ENCODE results near the gene POGLUT2.

POGLUT2 gene

DNA sequence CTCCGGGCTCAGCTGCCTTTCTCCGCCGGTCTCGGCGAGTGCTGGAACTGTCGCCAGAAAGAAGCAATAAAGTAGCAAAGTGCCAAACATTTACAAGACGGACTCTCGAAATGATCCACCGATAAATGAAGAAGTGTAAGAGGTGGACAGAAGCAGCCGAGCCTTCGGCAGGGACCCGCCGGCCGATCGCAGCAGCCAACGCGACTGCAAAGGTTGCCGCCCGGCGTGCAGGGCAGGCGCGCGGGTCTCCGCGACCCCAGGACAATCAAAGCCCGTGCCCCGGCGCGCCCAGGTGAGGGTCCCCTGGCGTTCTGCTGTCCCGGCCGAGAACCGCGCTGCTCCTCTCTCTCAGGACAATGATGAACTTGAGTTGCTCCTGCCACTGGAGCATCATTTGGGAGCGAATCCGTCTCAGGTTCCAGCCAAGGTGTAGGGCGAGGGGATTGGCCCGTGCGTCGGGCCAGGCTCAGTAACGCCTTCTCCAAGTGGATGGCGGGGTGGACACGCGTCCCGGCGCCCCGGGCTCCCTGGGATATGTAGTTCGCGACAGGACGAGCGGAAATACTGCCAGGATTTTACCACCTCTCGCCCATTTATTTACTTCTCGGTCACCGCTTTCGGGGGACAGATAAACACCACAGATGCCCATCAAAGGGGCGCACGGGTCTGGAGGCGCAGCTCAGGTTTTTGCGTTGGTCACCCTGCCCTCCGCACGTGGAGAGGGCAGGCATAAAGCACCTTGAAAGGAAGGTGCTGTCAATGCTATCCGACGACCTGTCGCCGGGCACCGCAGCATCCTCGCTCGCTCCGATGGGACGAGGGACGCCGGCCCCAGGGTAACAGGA is at the start of gene POGLUT2, which contains the start of gene BIVM:
TSS of gene POGLUT2 (minus strand) at position 396 of the 845 bp plus-strand sequence. CDS start at position 90, 306 bp downstream.
TSS of gene BIVM (plus strand) at position 539 of the 845 bp plus-strand sequence. CDS start 8,149 bp downstream, outside the sequence.
- peak; percentile 89 for DNase-seq (ENCODE audit: low spot score)

DNA sequence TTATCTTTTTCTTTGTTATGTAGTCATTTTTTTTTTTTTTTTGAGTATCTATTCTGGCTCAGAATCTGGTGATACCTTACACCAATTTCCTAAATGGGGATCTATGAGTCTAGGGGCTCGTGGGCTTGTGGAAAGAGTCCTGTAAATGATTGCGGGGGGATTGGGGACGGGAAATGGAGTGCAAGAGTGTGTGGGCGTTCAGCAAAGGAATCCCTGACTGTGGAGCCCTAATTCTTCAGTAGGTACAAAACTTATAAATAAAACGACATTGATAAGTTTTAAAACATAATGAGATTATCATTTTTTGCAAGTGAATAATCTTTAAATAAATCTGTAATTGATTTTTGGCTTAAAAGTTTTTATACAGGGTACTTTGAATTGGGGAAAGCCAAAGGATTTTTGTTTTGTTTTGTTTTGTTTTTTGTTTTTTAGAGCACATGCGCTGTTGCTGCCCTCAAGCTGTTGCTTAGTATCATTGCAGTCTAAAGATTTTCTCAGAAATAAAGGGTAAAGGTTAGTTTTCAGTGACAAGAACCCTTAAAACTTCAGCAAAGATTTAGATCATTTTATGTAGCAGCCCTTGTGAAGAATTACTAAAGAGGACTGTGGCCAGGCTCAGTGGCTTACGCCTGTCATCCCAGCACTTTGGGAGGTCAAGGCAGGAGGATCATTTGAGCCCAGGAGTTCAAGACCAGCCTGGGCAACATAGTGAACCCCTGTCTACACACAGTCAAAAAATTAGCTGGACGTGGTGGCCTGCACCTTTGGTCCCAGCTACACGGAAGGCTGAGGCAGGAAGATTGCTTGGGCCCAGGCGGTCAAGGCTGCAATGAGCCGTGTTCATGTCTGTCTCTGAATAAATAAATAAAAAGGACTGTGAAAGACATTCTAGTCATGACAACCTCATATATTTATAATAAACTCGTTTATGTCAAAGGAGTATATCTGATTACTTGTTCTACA is 48.8 kb upstream of the POGLUT2 start:
- DNase-seq (ENCODE audit: low spot score): peak; percentile 58

DNA sequence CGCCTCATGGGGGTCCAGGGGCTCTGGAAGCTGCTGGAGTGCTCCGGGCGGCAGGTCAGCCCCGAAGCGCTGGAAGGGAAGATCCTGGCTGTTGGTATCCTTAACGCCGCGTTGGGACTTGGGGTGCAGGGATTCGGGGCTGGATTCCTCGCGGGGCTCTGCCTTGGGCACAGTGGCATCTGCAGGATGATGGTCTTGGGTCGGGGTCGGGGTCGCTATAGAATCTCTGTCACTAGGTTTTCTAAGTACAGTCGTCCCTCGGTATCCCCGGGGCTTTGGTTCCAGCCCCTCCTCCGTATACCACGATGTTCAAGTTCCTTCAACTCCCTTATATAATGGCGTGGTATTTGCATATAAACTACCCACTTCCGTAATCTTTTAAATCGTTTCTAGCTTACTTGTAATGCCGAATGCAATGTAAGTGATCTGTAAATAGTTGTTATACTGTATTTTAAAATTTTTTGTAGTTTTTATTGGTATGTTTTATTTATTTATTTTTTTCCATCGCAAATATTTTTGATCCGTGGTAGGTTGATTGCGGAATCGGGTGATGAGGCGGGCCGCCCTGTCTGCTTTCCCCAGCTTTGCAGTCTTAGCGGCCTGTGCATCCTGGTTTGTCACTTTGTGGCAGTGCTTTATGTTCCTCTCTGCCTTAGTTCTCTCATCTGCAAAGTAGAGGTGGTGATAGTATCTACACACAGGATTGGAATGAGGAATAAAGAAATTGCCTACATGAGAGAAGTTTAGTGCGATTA is 47.7 kb upstream of the POGLUT2 start:
- peak; percentile 36 for DNase-seq (ENCODE audit: low spot score)

DNA sequence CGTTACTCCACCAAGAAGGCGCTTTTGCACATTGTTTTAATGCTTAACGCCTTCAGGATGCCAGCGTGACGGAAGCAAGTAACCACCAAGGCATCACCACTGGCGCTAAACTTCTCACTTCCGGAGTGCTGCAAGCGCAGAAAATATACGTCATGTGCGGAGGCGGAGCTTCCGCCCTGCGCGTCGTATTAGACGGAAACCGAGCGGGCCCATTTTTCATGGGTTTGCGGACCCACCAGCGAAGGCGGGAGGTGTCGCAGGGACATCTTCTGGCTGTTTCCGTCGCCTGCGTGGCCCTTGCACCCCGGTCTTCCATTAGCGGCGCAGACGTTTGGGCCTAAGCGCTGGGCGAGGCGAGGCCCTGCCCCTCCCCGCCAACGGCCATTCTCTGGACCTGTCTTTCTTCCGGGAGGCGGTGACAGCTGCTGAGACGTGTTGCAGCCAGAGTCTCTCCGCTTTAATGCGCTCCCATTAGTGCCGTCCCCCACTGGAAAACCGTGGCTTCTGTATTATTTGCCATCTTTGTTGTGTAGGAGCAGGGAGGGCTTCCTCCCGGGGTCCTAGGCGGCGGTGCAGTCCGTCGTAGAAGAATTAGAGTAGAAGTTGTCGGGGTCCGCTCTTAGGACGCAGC is 47.0 kb upstream of the POGLUT2 start, which contains the start of gene ERCC5:
TSS of gene ERCC5 (plus strand) at position 403 of the 631 bp plus-strand sequence. CDS start 235 bp downstream, outside the sequence.
- peak; percentile 87 for DNase-seq (ENCODE audit: low spot score)

DNA sequence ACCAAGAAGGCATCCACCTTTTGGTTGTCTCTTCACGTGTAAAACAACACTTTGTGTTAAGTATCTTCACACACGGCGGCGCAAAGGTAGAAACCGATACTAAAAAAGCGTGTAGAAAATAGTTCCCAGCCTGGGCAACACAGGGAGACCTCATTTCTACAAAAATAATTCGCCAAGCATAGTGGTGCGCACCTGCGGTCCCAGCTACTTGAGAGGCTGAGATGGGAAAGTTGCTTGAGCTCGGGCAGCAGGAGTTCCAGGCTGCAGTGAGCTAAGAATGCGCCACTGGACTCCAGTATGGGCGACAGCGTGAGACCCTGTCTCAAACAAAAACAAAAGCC is 46.5 kb upstream of the POGLUT2 start:
- DNase-seq (ENCODE audit: low spot score): no peak

DNA sequence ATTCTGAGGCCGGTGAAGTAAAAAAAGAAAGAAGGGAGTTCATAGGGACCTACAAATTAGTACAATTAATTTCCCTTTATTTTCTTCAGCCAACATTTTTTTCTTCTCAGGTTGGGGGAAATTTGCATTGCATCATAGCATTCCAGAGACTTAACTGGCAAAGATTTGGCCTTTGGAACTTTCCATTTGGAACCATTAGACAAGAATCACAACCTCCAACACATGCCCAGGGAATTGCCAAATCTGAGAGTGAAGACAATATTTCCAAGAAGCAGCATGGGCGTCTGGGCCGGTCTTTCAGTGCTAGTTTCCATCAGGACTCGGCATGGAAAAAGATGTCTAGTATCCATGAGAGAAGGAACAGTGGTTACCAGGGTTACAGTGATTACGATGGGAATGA is 40.7 kb upstream of the POGLUT2 start:
- no peak for DNase-seq (ENCODE audit: low spot score)

DNA sequence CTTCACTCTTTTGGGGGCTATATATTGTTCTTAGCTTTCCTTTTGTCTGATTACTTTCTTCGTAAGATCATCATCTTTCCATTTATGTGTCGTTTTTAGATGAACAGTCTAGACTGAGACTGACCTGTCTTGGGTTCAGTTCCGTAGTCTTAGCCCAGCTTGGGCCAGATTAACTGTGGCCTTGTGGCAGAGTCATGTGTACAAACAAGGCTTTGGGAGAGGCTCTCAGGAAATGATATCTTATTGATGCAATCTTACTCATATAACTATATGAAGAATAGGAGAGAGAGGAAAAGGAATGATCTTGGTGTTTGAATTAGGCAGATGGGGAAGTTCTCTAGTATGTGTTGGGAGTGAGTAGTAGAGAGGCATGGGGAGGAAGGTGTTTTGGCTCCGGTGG is 40.2 kb upstream of the POGLUT2 start:
- no peak for DNase-seq (ENCODE audit: low spot score)

DNA sequence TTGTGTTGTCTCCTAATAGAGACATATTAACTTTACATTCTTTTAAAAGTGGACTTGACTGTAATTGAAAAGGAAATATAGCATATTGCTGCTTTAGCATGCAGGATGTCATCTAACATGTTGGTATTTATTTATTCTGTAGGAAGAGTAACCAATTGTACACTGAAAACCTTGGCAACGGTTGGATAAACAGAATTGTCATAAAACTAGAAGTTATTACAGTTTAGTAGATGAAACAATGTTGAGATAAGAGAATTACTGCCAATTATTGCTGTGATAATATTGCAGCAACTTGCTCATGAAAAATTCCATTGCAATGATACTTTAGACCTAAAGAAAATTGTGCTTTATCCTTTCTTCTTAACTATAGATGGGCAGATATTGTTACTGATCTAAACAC is 39.5 kb upstream of the POGLUT2 start:
- no peak for DNase-seq (ENCODE audit: low spot score)

DNA sequence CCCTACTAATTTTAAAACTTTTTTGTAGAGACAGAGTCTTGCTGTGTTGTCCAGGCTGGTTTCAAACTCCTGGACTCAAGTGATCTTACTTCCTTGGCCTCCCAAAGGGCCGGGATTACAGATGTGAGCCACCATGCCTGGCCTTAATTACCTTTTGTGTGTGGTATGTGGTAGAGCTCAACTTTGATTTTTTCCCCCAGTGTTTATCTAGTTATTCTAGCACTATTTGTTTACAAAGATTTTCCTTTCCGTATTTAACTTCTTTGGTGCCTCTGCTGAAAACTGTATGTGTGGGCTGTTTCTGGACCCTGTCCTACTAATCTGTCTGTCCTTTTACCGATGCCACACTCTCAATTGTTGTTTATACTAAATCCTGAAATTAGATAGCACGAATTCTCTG is 37.7 kb upstream of the POGLUT2 start:
- DNase-seq (ENCODE audit: low spot score): no peak

DNA sequence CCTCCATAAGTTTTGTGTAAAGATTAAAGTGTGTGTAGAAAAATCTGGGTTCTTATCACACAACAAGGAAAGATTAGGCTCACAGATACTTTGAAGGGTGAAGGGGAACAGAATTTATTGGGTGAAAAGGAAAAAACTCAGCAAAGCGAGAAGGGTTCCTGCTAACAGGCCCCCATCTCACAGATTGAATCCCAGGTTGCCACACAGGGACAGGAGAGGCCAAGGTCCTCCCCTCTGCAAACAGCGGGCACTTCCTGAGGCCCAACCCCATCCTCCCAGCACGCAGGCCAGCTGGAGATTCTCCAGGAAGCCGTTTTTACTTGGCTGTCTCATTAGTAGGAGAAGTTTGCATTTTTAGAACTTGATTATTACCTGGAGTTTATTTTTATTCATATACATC is 31.9 kb upstream of the POGLUT2 start:
- DNase-seq (ENCODE audit: low spot score): no peak

DNA sequence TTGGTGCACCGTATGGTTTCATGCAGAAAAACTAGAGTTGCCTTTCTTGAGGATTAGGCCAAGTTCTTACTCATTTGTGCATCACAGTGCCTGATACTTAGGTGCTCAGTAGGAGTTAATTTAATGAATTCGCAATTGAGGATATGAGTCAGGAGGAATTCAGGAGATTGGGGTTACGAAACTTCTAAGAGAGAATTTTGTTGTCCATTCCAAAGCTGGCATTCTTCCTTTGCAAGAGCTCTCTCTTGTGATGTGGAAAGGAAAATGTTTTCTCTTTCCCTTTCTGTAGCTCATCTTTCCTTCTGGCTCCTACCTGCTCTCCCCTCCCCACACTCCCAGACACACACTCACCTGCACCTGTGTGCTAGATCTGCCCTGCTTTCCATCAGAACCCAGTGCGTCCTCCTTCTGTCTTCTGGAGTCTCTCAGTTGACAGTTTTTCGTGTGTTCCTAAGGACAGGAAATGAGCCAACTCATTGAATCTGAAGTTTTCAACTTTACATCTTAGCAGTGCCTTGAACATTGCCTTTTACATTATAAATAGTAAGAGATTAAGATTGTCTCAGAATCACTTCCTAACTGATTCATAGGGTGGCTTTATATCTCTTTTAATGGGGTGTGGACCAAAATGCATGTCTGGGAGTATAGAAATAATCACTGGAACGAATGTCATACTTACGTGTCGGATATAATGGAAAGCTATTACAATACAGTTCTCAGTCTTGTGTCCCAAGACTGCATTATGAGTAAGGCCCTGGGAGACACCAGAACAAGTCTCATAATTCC is 27.3 kb upstream of the POGLUT2 start:
- peak; percentile 80 for DNase-seq (ENCODE audit: low spot score)

DNA sequence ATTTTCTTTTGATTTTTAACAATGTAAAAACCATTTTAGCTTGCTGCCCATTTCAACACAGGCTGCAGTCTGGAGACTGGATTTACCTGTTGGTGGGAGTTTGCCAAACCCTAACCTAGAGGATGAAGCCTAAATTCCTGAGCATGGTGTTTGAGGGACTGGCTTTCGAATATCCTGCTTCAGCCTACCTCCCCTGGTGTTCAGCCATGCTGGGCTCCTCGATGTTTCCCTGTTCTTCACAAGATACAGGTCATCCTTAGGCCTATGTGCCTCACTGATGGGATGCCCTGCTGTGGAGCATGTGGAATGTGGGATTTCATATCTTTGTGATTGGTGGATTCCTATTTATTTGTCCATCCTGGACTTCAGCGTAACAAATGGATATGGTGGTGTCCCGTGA is 26.6 kb upstream of the POGLUT2 start:
- DNase-seq (ENCODE audit: low spot score): no peak

DNA sequence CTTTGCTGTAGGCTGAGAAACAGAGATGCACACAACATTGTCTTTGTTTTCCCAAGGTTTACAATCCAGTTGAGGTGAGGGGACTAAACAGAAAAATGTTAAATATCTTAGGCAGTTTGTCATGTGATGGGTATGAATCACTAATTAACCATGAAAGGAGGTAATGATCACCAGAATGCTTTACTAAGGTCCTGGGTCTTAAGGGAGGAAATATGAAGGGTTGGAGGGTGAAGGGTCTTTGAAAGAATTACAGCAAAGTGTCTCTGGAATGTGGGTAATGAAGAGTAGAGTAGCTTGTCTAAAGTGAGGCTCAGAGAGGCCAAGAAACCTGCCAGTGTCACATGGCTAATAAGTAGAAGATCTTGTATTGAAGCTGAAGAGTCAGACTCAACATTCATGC is 19.1 kb upstream of the POGLUT2 start:
- no peak for DNase-seq (ENCODE audit: low spot score)

DNA sequence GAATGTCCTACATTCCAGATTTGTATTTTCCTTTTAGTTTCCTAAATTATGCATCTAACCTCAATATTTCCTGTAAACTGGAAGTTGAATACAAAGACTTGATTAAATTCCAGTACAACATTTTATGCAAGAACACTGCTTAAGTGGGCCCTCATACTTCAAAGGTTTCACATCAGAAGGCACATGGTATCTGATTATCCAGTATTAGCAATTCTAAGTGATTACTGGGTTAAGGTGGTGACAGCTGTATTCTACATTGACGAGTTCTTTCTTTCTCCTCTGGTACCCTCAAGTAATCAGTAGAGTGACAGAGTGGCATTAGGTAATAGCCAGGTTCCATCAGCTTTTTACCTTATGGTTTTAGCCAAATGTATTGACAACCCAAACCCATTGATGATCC is 18.5 kb upstream of the POGLUT2 start:
- no peak for DNase-seq (ENCODE audit: low spot score)

DNA sequence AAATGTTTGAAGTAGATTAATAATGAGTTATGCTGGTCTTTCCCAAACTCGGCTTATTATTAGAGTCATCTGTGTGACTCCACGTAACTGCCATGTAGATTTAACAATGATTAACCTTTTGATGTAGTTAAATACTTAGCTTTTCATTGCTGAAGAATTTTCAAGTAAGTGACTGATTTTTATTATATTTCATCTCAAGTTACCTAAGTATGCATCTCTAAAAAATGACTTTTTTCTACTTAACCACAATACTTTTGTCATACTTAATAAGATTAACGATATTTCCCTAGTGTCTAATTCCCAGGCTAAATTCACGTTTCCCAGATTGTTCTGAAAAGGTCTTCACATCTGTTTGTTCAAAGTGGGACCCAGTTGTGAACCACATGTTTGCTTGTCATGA is 17.9 kb upstream of the POGLUT2 start:
- DNase-seq (ENCODE audit: low spot score): no peak

DNA sequence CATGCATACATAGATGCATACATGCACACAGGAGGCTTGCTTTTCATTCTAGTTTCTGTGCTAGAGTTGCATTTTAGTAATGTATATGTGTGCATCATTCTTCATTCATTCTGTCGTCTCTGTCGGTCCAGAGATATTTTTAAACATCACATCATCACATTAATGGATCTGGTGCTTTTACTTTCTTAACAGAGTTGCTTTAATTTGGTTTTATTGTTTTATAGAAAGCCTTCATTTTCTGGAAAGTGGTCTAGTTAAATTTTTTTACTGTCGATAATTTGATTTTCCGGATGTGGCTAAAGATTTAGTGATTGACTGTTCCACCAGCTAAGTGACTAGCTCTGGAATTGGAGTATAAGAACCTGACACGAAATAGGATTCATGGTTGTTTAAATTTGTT is 17.0 kb upstream of the POGLUT2 start:
- no peak for DNase-seq (ENCODE audit: low spot score)

DNA sequence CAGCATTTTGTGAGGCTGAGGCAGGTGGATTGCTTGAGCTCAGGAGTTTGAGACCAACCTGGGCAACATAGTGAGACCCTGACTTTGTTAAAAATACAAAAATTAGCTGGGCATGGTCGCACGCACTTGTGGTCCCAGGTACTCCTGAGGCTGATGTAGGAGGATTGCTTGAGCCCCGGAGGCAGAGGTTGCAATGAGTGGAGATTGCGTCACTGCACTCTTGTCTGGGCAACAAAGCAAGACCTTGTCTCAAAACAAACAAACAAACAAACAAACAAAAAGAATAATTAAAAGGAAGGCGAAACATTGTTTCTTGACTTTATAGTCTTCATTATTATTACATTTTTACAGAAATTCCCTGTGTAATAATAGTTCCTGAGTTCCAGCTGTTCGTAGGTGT is 16.0 kb upstream of the POGLUT2 start:
- DNase-seq (ENCODE audit: low spot score): no peak

DNA sequence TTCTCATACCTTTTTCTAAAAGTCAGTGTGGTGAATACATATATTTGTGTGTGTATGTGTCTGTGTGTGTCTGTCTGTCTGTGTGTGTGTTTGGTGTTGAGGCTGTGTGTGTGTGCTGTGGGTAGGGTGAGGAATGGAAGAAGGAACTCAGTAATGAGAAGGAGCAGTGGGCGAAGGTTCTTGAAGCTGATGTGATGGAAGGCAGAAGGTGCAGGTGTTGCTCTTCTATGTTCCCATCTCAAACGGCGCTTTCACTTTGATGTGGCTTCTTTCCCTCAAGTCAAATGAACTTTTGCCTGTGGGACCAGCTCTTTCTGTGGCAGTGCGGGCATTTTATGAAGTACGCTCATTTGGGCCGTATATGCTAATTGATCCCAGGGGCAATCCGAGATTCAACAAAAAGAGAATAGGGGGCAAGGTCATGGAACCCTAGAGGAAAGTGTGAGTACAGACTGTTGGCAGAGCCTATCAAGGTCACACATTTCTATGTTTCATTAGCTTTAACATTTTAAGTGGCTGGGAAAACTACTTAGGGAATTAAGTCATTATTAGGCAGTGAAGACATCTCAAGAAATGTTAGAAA is 15.3 kb upstream of the POGLUT2 start:
- no peak for DNase-seq (ENCODE audit: low spot score)

DNA sequence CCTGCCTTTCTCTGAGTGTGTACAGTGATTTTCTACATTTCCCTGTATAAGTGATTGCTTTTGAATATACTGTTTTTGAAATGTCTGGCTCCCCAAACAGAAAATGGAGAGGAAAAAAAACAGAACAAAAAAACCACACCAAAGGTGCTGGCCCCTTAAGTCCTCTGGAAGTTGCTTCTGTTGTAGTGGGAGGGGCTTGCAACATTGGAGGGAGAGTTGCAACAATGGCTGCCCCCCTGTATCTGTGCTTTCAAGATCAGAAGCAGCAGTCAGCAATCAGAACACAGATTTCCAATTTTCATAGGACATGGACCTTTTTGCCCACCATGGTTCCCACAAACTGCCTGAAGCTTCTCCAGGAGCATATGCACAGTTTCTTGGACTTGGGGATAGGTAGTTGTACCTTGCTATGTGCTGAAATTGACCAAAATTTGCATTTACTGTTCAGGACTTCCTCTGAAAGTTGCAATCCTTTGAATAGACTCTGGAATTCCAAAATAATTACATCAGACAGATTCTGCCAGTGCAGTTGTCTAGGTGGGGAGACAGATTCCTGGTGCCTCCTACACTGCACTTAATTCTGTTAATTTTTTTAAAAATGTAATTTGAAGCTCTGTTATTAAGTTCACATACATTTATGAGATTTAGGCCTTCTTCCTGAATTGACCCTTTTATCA is 14.0 kb upstream of the POGLUT2 start:
- DNase-seq (ENCODE audit: low spot score): no peak

DNA sequence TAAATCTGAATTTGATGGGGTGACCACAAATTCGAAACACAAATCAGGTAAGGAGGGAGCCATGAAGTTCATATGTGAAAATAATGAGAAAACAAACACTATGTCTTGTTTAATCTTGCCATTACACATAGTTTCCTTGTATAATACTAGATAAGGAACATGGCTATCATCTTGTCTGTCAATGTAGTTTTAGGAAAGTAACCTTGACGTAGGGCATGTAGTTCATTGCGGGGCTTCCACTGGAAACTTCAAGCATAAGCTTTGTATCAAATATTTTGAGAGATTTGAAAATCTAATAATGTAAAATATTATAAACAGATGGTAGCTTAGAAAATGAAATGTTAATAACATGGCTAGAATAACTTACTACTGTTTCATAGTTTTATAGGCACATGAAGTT is 8.9 kb upstream of the POGLUT2 start:
- no peak for DNase-seq (ENCODE audit: low spot score)

Measured in kidney capillary endothelial cell (primary cell).